Peyer's patch (tissue), 4 donors: ENCODE data around the gene ZBTB18.

Experiments
- CTCF ChIP-seq, 6 experiments: fragments of 450-650 bp in 4 of 6; fragments of 200-600 bp in 2 of 6; sonication (generic) in 1 of 6; IDR thresholded peaks; one replicate each; pipeline ENCODE4 v1.5.1; 2017 to 2019; ENCODE audit warnings: antibody characterized with exemption in 6 of 6, mild to moderate bottlenecking in 3 of 6, moderate library complexity in 1 of 6
- POLR2A ChIP-seq, 2 donors: fragments of 450-650 bp; IDR thresholded peaks; one replicate each; pipeline ENCODE4 v1.5.1; 2017; ENCODE audit warnings: antibody characterized with exemption in 2 of 2, mild to moderate bottlenecking in 2 of 2, moderate library complexity in 2 of 2

GRCh38 chr1:244088161-244088560 lies 37.1 kb downstream of the ZBTB18 start:
- TF ChIP-seq CTCF (IDR thresholded peaks at IDR 0.05) (no peak), POLR2A (IDR thresholded peaks at IDR 0.05) (no peak)
